Vagina (tissue), 2 donors: Measurements from ENCODE around the gene ZBTB20. TPM values are rescaled to one million over a fixed set of nuclear protein-coding genes. Genes with fewer than 3 reads are reported as not detected.

Source experiments
- DNase-seq, 2 donors: peaks; one replicate each; pipeline ENCODE4 v3.0.0-alpha.2; 2017; ENCODE audit errors: extremely low spot score in 2 of 2
- H3K27ac ChIP-seq: fragments of 200-600 bp; sonication (generic); one replicate; pipeline ENCODE4 v1.5.1; 2019
- H3K27me3 ChIP-seq: fragments of 200-600 bp; sonication (generic); one replicate; pipeline ENCODE4 v1.5.1; 2019
- H3K36me3 ChIP-seq, 2 donors: fragments of 200-600 bp; sonication (generic); one replicate each; pipeline ENCODE4 v1.5.1; 2017 to 2019
- H3K4me1 ChIP-seq: fragments of 200-600 bp; sonication (generic); one replicate; pipeline ENCODE4 v1.5.1; 2019
- H3K4me3 ChIP-seq, 2 donors: fragments of 200-600 bp; sonication (generic); 1 replicate in 1 of 2; 2 replicates in 1 of 2; pipeline ENCODE4 v1.5.1; 2016 to 2019
- H3K9me3 ChIP-seq: fragments of 200-600 bp; sonication (generic); one replicate; pipeline ENCODE4 v1.5.1; 2019
- CTCF ChIP-seq, 3 experiments: fragments of 450-650 bp in 2 of 3; fragments of 200-600 bp in 1 of 3; sonication (generic) in 1 of 3; IDR thresholded peaks; one replicate each; pipeline ENCODE4 v1.5.1; 2017 to 2019; ENCODE audit warnings: antibody characterized with exemption in 3 of 3, mild to moderate bottlenecking in 2 of 3, moderate library complexity in 2 of 3
- POLR2A ChIP-seq, 2 donors: fragments of 450-650 bp; IDR thresholded peaks; one replicate each; pipeline ENCODE4 v1.6.1; 2017; ENCODE audit warnings: antibody characterized with exemption in 2 of 2, mild to moderate bottlenecking in 2 of 2, moderate library complexity in 2 of 2
- POLR2AphosphoS5 ChIP-seq, 2 donors: sonication (generic); formaldehyde crosslinking; IDR thresholded peaks; one replicate each; pipeline ENCODE4 v1.9.0; 2017; ENCODE audit warnings: antibody characterized with exemption in 2 of 2, mild to moderate bottlenecking in 2 of 2, low read depth in 1 of 2; ENCODE audit not compliant: insufficient read depth in 1 of 2
- intact Hi-C: fragments of 100-400 bp; cut with DNase I; formaldehyde crosslinking; loops from one replicate; pipeline ENCODE4 v1.15.1; 2023
- total RNA-seq: library from RNA; depleted of rRNA; stranded (reverse); fragments of >200 nt; gene quantifications from one replicate; pipeline ENCODE4 v1.2.3, GENCODE V29; 2016

ZBTB20 gene
- total RNA-seq, 1 donor from 2014 or later = 64.8 TPM

- TF ChIP-seq CTCF (IDR thresholded peaks at IDR 0.05) (no peak), POLR2AphosphoS5 (IDR thresholded peaks at IDR 0.05; ENCODE audit: insufficient read depth in 1 of 2, low read depth in 1 of 2) (no peak), POLR2A (IDR thresholded peaks at IDR 0.05) (no peak)
- no peaks in the 10 kb centered on the region for H3K9me3 ChIP-seq
- H3K27me3 ChIP-seq = no peaks in the 10 kb centered on the region
- no peak for DNase-seq
- no peak overlapping the region for H3K4me3 ChIP-seq
- intact Hi-C loops = no loop called here
- peaks cover 25% of the 10 kb centered on the region for H3K4me1 ChIP-seq
- no peaks in the 10 kb centered on the region for H3K36me3 ChIP-seq
- peak overlapping the region; percentile 21 for H3K27ac ChIP-seq
Measured at GRCh38 chr3:114406286-114406685, 740.8 kb downstream of the ZBTB20 start.

DNA sequence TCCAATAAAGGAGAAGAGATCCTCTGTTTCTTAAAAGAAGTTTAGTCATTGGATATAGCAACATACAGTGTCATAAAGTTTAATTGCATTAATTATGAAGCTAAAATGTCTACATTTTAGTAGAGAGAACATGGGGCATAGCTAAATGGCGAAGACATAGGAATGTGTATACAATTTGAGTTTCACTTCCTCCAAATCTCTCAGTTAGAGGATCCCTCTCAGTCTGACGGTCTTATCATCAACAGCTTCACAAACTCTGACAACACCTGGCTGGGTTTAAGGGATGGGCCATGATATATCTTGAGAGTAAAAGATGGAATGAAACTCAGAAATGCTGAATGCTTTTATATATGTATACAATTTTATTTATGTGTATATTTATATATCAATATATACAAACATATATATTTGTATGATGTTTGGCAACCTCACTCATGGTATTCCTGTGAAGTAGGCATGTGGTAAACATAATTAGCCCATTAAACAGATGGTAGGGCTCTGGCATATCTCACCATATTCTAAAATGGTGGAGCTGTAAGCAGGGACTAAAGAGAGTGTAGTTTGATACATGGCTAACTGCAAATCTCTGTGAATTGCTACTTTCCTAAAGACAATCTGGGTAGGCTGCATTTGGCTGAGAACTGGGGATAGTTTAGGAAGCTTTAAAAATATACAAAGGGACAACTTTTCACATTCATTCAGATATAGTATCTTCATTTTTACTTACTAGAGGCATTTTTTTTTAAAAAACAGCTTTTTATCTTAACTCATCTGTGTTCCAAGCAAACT is 741.7 kb downstream of the ZBTB20 start:
- H3K27me3 ChIP-seq = no peaks in the 10 kb centered on the region
- no peaks in the 10 kb centered on the region for H3K36me3 ChIP-seq
- intact Hi-C loops = no loop called here
- TF ChIP-seq CTCF (IDR thresholded peaks at IDR 0.05) (no peak), POLR2AphosphoS5 (IDR thresholded peaks at IDR 0.05; ENCODE audit: insufficient read depth in 1 of 2, low read depth in 1 of 2) (no peak), POLR2A (IDR thresholded peaks at IDR 0.05) (no peak)
- H3K4me3 ChIP-seq = no peak overlapping the region
- DNase-seq = no peak
- H3K4me1 ChIP-seq = peaks cover 16% of the 10 kb centered on the region
- H3K27ac ChIP-seq = no peak overlapping the region
- H3K9me3 ChIP-seq = no peaks in the 10 kb centered on the region

- intact Hi-C loops = no loop called here
- Histone ChIP-seq H3K27ac (no peak overlapping the region), H3K4me3 (no peak overlapping the region), H3K9me3 (no peaks in the 10 kb centered on the region), H3K4me1 (peaks cover 16% of the 10 kb centered on the region), H3K36me3 (no peaks in the 10 kb centered on the region), H3K27me3 (no peaks in the 10 kb centered on the region)
- TF ChIP-seq CTCF (IDR thresholded peaks at IDR 0.05) = no peak
- no peak for TF ChIP-seq POLR2A (IDR thresholded peaks at IDR 0.05)
- no peak for TF ChIP-seq POLR2AphosphoS5 (IDR thresholded peaks at IDR 0.05; ENCODE audit: insufficient read depth in 1 of 2, low read depth in 1 of 2)
- DNase-seq = no peak
Measured at GRCh38 chr3:114404590-114404989, 742.5 kb downstream of the ZBTB20 start.

DNA sequence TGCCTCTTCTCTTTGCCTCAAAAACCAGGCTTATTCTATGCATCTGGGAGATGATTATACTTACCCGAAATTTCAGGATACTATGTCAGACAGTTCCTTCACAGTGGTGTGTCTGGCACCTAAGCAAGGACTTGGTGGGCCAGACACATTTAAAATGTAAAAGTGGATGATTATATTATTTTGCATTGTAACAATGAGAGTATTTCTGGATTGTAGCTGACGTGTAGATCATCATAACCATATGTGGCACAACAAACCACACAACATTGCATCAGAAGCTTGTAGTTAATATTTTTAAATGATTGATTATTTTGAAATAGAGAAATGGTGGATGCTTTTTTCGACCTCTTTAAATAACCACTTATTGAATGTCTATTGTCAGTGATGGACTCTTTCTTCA is 744.2 kb downstream of the ZBTB20 start:
- Histone ChIP-seq H3K27me3 (no peaks in the 10 kb centered on the region), H3K27ac (no peak overlapping the region), H3K4me3 (no peak overlapping the region), H3K4me1 (peaks cover 16% of the 10 kb centered on the region), H3K36me3 (no peaks in the 10 kb centered on the region), H3K9me3 (no peaks in the 10 kb centered on the region)
- TF ChIP-seq POLR2A (IDR thresholded peaks at IDR 0.05) = no peak
- TF ChIP-seq POLR2AphosphoS5 (IDR thresholded peaks at IDR 0.05; ENCODE audit: insufficient read depth in 1 of 2, low read depth in 1 of 2) = no peak
- TF ChIP-seq CTCF (IDR thresholded peaks at IDR 0.05) = no peak
- intact Hi-C loops = no loop called here
- DNase-seq = no peak

GRCh38 chr3:114401346-114401745 is 745.7 kb downstream of the ZBTB20 start:
- no peak for TF ChIP-seq POLR2AphosphoS5 (IDR thresholded peaks at IDR 0.05; ENCODE audit: insufficient read depth in 1 of 2, low read depth in 1 of 2)
- no peak for TF ChIP-seq CTCF (IDR thresholded peaks at IDR 0.05)
- Histone ChIP-seq H3K27me3 (no peaks in the 10 kb centered on the region), H3K4me3 (no peak overlapping the region), H3K36me3 (no peaks in the 10 kb centered on the region), H3K9me3 (no peaks in the 10 kb centered on the region), H3K27ac (no peak overlapping the region), H3K4me1 (peaks cover 9% of the 10 kb centered on the region)
- intact Hi-C loops = no loop called here
- DNase-seq = no peak
